ENCODE results near the gene LCNL1.
"Not testable (repeated sequence)": the region's sequence is repeated elsewhere in the genome, so short reads cannot be mapped to it uniquely, and the experiment has no call there.

The LCNL1 gene

DNA sequence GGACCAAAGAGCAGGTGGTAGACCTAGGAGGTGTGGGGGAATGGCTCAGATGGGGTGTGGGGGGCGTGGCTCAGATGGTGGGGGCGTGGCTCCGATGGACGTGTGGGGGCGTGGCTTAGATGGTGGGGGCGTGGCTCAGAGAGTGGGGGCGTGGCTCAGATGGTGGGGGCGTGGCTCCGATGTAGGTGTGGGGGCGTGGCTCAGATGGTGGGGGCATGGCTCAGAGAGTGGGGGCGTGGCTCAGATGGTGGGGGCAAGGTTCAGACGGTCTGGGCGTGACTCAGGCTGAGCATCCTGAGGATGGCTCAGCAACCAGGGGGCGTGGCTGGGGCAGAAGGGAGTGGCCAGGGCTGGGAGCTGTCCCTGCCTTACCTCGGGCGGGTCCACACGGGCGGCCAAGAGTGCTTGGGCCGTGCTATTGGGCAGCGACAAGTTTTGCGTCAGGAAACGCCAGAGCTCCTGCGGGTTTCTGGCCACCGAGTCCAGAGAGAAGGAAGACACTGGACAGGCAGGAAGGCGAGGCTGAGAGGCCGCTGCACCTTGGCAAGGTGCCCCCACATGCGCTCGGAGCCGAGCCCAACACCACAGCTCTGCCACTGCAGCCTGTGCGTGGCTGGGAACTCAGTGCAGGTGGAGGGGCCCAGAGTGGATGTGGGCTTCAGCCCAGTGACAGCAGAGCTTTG lies 39.3 kb downstream of the LCNL1 start:
- DNase-seq = peak in 53 of 56 donors; percentile 24 to 97 (median 80)

- no peak for DNase-seq
Measured at GRCh38 chr9:137022662-137023008, 39.8 kb downstream of the LCNL1 start.

GRCh38 chr9:137023157-137023556 lies 40.4 kb downstream of the LCNL1 start:
- peak in 1 of 56 donors; percentile 60 for DNase-seq

- DNase-seq = peak in 35 of 56 donors; percentile 23 to 78 (median 51)
Measured at GRCh38 chr9:137023583-137023991, 40.8 kb downstream of the LCNL1 start.

DNA sequence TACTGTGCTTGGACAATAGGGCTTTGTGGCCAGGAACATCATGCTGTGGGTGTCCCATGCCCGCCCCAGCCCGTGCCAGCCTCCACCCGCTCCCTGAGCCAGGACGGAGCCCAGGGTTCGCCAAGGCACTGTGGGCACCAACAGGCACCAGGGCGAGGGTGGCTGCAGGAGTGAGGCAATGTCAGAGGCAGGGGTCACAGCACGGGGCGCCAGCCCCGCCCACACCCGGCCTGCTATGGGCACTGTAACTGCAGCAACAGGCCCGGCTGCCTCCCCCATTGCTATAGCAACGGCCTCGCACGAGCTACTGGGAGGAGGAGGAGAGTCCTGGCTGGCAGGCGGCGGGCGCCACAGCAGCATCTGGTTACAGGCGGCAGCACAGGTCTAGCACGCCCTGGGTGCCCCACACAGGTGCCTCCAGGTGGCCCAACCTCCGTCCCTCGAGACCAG lies 42.7 kb downstream of the LCNL1 start:
- peak; percentile 73 to 100 (median 97) for DNase-seq

- peak in 2 of 56 donors; percentile 51 for DNase-seq
Measured at GRCh38 chr9:137026384-137026783, 43.6 kb downstream of the LCNL1 start.

DNA sequence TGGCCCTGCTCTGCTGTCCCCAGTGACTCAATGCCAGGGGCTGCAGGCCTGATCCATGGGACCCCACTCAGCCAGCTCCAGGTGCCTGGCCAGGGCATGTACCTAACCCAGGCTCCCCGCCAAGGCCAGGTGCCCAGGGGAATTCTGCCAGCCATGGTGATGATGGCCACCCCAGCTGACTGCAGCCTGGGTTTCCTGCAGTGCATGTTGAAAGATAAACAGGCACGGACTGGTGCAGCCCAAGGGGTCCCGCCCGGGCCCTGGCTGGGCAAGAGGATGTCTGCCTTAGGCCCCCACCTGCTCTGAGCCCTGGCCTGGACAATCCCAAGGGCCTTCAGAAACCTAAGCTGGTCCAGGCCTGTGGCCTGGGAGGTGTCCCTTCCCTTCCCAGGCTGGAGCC lies 44.0 kb downstream of the LCNL1 start:
- DNase-seq = peak in 6 of 56 donors; percentile 24 to 60 (median 50)

DNA sequence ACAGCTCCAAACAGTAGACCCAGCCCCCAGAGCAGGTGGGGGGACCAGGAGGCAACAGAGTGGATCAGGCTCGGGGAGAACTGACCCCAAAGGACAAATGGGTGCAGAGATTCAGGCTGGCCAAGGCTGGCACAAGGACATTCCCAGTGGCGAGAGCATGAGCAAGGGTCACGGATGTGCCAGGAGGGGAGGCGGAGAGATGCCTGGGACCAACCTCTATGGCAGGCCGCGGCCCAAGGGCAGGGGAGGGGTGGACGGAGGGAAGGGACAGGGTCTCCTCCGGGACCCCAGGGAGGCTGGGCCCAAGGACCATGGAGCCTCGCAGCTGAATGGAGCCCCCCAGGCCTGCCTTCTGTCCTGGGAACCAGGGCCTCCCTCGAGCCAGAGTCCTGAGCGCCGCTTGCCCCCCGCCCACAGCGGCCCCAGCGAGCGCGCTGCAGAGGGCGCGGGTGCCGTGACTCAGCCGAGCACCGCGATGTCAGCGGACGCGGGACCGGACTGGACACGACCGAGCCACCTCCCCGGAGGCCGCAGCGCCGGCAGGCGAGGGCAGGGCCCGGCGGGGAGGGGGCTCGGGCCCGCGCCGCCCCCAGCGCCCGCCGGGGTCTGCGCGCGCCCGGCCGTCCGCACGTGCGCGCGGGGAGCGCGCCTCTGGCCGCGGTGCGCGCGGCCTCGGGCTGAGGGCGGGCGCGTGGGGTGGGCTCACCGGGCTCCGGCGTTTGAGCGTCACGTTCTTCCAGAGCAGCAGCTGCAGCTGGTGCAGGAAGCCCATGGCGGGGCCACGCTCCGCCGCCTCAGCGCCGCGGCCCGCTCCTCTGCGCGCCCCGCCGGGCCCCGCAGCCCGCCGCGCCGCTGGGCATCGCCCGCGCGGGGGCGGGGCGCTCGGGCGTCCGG lies 44.8 kb downstream of the LCNL1 start, which contains the start of gene ABCA2:
Gene ABCA2 (minus strand): TSS at position 869 of the 894 bp plus-strand sequence. CDS start 97 bp downstream, at position 772.
- DNase-seq = peak in 10 of 56 donors; percentile 16 to 68 (median 50)

DNA sequence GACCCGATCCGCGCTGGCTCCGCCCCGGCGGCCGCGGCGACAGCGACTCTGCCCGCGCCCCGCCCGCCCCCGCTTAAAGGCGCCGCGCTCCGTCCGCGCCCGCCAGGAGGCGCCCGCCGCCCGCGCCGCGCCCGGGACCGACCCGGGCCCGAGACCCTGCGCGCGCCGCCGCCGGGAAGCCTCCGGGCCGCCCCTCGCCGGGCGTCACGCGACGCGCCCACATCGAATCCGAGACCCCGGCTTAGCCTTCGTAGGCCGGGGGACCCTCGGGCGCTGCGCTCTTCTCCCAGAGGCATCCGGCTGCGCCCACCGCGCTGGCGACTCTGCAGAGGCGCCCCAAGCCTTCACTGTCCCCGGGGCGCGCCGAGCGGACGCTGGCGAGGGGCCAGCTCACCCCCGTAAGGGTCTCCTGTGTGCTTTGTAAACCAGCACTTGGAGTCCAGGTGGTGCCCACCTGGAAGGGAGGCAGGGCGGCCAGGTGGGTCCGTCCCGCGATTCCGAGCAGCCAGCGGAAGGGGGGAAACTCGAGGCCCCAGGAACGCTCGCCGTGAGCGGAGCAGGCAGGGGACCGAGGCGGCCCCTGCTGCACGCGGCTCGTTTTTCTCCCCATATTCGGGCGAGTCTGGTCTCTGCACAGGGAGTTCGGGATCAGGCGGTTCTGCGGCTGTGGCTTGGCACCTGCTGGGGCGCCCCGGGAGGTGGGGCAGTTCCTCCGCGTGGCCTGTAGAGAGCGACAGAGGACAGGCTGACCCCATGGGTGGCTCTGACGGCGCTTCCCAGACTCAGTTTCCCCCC lies 45.7 kb downstream of the LCNL1 start:
- DNase-seq = peak in 44 of 56 donors; percentile 21 to 84 (median 61)

DNA sequence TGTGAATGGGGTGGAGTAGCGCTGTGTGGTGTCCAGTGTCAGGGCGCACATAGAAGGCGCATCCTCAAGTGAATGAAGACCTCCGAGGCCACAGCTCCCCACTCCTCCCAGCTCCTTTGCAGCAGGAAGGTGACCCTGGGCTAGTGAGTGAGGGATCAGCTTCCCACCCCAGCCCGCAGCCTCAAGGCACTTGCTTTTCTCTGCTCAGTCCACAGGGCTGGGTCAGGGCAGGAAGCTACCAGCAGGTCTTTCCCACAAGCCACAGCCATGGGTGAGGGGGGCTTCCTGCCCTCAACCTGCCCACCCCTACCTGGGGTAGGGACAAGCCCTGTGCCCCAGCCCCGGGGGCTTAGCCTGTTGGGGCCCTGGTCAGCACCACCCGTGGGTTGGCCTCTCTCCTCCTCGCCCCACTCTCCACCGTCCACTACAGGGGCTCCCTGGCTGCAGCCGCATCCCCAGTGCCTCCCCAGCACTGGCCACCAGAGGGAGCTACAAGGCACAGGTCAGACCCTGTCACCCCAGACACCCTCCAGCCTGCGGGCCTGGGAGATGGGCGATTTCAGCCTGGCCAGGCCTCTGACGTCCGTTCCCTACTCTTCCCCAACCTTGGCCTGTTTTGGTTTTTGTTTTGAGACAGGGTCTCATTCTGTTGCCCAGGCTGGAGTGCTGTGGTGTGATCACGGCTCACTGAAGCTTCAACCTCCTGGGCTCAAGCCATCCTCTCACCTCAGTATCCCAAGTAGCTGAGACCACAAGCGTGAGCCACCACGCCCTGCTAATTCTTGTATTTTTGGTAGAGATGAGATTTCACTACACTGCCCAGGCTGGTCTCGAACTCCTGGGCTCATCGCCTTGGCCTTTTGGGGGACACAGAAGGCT lies 46.5 kb downstream of the LCNL1 start:
- DNase-seq = peak in 50 of 56 donors; percentile 26 to 86 (median 66)

GRCh38 chr9:137030006-137030405 lies 47.2 kb downstream of the LCNL1 start:
- no peak for DNase-seq

DNA sequence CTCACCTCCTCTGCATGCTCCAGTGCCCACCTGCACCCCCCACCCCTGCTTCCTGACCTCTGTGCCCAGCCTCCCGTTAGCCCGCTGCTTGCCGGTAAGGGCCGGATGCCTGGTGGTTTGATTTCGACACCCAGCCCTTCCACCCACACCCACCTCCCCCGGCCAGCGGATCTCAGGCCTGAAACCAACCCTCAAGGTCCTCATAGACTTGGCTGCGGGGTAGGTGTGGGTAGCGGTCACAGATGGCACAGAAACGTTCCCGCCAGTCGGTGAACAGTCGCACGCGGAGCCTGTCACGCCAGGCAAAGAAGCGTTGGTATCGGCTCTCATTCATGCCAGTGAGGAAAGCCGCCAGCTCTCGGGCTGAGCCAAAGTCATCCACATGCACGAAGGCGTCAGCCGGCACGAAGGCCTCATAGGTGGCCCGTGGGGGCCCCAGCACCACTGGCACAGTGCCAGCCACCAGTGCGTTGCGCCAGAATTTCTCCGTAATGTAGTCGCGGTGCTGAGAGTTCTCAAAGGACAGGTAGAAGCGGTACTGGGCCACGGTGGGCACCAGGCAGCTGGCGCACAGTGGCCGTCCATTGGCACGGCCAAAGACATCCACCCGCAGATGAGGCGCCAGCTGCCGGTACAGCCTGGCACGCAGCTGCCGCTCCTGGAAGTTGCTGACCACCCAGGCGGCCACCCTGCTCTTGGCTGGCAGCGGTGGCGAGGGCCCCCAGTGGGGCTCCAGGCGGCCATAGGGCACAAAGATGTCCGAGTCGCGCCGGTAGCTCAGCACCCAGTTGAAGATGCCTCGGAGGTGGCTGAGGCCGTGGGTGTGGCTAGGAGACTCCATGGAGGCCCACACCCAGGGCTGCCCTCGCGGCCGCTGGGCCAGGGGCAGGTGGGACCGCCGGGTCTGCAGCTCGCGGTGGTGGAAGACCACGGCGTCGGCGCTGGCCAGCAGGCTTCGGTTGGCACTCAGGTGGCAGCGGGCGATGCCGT lies 48.0 kb downstream of the LCNL1 start:
- peak in 1 of 56 donors; percentile 47 for DNase-seq

DNA sequence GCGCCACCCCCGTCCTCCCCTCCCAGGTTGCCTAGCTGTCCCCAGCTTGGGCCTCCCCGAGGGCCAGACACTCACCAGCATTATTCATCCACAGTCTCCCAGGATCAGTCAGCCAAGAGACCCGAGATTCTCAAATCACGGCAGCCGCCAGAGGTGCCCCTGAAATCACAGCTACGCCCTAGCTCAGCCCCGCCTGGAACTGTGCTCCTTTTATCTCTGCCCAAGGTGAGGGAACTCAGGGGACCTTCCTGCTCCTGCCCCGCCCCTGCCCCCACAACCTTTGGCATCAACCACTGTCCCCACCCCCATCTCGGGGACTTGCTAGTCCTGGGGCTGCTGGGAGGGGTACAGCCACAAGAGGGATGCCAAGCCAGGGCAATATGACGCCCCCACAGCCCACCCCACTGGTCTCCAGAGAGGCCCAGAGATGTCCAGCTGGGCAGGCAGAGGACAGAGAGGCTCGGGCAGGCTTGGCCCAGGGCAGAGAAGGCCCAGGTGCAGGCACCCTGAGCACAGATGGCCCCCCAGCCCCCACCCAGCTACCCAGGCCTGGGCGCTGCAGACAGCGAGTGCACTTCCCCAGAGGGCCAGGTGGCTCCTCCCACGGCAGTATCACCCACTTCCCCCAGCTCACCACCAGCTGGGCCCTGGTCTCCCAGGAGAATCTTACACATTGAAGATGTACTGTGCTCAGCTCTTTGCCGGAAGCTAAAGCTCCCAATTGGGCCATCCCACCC lies 49.3 kb downstream of the LCNL1 start, which contains the start of gene FUT7:
Gene FUT7 (minus strand): TSS at position 185 of the 737 bp plus-strand sequence. CDS start 97 bp downstream, at position 88.
- DNase-seq = no peak

DNA sequence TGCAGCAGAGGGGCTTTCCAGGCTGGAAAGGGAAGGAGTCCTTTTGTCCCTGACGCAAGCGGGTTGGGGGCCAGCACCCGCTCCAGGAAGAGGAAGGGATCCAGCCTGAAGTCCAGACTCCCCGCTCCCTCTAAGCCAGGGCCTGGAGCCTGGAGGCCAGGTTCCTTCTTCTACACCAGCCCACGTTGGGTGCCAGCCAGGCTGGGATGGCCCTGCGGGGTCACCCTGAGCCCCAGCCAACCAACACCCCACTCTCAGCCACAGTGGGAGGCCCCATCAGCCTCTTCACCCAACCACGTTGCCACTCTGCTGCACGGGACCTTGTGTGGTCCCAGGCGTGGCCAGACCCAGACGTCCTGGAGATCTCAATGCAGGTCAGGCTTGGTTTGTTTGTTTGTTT lies 50.1 kb downstream of the LCNL1 start:
- DNase-seq = no peak

DNA sequence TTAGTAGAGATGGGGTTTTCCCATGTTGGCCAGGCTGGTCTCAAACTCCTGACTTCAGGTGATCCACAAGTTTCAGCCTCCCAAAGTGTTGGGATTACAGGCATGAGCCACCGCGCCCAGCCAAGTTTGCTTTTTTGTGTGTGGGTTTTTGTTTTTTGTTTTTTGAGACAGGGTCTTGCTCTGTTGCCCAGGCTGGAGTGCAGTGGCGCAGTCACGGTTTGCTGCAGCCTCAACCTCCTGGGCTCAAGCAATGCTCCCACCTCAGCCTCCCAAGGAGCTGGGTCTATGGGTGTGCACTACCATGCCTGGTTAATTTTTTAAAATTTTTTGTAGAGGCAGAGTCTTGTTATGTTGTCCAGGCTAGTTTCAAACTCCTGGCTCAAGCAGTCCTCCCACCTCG lies 50.7 kb downstream of the LCNL1 start:
- not testable (repeated sequence) for DNase-seq

DNA sequence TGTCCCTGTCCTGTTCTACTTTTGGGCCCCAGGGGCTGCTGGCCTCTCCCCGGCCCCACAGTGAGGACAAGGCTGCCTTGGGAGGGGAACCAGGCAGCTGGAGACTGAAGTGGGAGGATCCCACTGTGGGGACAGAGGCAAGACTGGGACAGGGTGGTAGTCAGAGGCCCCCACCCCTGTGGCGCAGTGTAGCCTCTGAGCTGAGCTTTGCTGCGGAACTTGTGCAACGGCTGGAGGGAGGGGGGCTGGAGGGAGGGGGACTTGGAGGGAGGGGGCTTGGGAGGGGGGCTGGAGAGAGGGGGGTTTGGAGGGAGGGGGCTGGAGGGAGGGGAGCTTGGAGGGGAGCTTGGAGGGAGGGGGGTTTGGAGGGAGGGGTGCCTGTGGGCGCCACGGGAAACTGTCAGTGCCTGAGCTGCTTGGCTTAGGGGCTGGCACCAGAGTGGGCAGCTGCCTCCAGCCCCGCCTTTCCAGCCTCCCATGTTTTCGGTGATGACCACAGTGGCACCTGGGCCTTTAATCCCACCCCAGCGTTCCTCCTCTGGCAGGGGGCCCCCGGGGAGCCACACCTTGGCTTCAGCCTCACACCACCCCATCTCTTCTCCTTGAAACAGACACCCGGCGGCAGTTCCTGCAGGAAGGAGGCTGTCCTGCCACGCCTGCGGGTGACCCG lies 51.4 kb downstream of the LCNL1 start:
- no peak for DNase-seq

DNA sequence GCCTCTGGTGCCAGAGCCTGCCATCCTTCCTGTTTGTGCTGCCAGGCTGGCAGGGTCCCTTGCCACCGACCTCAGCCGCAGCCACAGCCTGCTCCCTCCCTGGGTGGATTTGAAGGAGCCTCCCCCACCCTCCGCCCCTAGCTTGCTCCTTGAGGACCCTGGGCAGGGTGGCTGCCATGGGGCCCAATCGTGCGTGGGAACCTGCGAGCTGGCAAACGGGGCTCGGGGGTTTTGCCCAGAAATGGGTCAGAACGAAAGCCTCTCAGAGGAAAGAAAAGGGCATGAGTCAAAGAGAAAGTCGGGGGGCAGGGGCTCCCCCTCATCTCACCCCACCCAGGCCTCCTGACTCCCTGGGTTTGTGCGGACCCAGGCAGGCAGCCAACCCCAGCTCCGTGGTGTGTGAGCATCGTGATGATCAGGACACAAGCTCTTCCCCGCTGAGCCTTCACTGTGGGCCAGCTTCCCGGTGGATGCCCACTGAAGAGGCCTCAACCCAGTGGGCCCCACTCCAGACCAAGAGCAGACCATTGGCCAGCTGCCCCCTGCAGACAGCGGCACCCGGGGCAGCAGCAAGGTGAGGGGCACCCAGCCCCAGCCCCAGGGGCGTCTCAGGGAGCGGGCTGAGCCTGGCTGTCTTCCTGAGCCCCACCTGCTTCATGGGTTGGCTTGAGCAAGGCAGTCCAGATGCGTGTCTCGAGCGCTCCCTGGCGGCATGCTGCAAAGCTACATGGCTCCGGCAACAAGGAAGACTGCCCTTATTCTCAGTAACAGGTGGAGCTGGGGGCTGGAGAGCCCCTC lies 52.1 kb downstream of the LCNL1 start:
- peak in 54 of 56 donors; percentile 37 to 88 (median 76) for DNase-seq

Measured in nucleus accumbens (tissue), 56 donors.